WTC11 (cell line): Measurements from ENCODE around the gene SPIRE1. TPM values are rescaled to one million over a fixed set of nuclear protein-coding genes. Genes with fewer than 3 reads are reported as not detected.

ENCODE experiments used
- ATAC-seq: fragments of 200-7000 bp; cut with Tn5 transposase; 2 replicates; pipeline ENCODE4 v1.10.0; 2021; ENCODE audit warnings: mild to moderate bottlenecking, moderate library complexity
- CTCF ChIA-PET: fragments of 300-600 bp; sonication (Branson Sonifier 250); formaldehyde crosslinking; loops from one replicate; lab custom pipeline; 2021; ENCODE audit warnings: antibody characterized with exemption; lab: Charles Lee
- POLR2A ChIA-PET: fragments of 350-600 bp; sonication (Branson Sonifier 250); formaldehyde crosslinking; loops from one replicate; lab custom pipeline; 2021; ENCODE audit warnings: antibody characterized with exemption; lab: Charles Lee
- DNase-seq: peaks from one replicate; pipeline ENCODE4 v3.0.0; 2021; ENCODE audit warnings: low spot score
- H3K27ac Mint-ChIP-seq: 2 replicates; pipeline ENCODE4 v1.8.0; 2021; ENCODE audit warnings: mixed read lengths
- H3K27me3 Mint-ChIP-seq: 2 replicates; pipeline ENCODE4 v1.8.0; 2021; ENCODE audit warnings: low read depth, mild to moderate bottlenecking, moderate library complexity, mixed read lengths
- H3K36me3 Mint-ChIP-seq: 2 replicates; pipeline ENCODE4 v1.8.0; 2021; ENCODE audit warnings: mixed read lengths
- H3K4me1 Mint-ChIP-seq: 2 replicates; pipeline ENCODE4 v1.8.0; 2022; ENCODE audit warnings: mixed read lengths
- H3K4me3 Mint-ChIP-seq: 2 replicates; pipeline ENCODE4 v1.8.0; 2021; ENCODE audit warnings: mild to moderate bottlenecking, moderate library complexity, mixed read lengths
- H3K9me3 Mint-ChIP-seq: 2 replicates; pipeline ENCODE4 v1.8.0; 2021; ENCODE audit warnings: mixed read lengths
- ATF6 ChIP-seq: sonication (generic); formaldehyde crosslinking; IDR thresholded peaks from 2 replicates; pipeline ENCODE4 v1.8.1; 2023; ENCODE audit warnings: mild to moderate bottlenecking, missing genetic modification reagents
- EMX1 ChIP-seq: fragments of 250-450 bp; sonication (Bioruptor Pico); IDR thresholded peaks from 2 replicates; pipeline ENCODE4 v1.8.0; 2021; ENCODE audit warnings: mild to moderate bottlenecking
- ETV6 ChIP-seq: sonication (generic); formaldehyde crosslinking; IDR thresholded peaks from 2 replicates; pipeline ENCODE4 v1.8.1; 2022; ENCODE audit warnings: mild to moderate bottlenecking, missing genetic modification reagents
- FOXP1 ChIP-seq: sonication (generic); formaldehyde crosslinking; IDR thresholded peaks from 2 replicates; pipeline ENCODE4 v1.8.0; 2022; ENCODE audit warnings: missing genetic modification reagents, mild to moderate bottlenecking, moderate library complexity, borderline replicate concordance
- HMGA2 ChIP-seq: fragments of 250-450 bp; sonication (Bioruptor Pico); IDR thresholded peaks from 2 replicates; pipeline ENCODE4 v1.4.0; 2021; ENCODE audit warnings: mild to moderate bottlenecking, moderate library complexity
- MXD4 ChIP-seq: fragments of 250-450 bp; sonication (Bioruptor Pico); IDR thresholded peaks from 2 replicates; pipeline ENCODE4 v1.8.0; 2021; ENCODE audit warnings: mild to moderate bottlenecking, moderate library complexity, borderline replicate concordance
- NFE2L1 ChIP-seq: sonication (generic); formaldehyde crosslinking; IDR thresholded peaks from 2 replicates; pipeline ENCODE4 v1.8.1; 2023; ENCODE audit warnings: missing genetic modification reagents
- SMAD3 ChIP-seq: sonication (generic); formaldehyde crosslinking; IDR thresholded peaks from 2 replicates; pipeline ENCODE4 v1.8.0; 2022; ENCODE audit warnings: missing genetic modification reagents, mild to moderate bottlenecking, borderline replicate concordance
- SP1 ChIP-seq: sonication (generic); formaldehyde crosslinking; conservative IDR thresholded peaks from 2 replicates; pipeline ENCODE4 v1.8.1; 2022; ENCODE audit warnings: missing genetic modification reagents
- TCF7 ChIP-seq: sonication (generic); formaldehyde crosslinking; IDR thresholded peaks from 2 replicates; pipeline ENCODE4 v1.8.0; 2022; ENCODE audit warnings: mild to moderate bottlenecking, low read depth, missing genetic modification reagents, moderate library complexity
- ZNF317 ChIP-seq: sonication (generic); formaldehyde crosslinking; IDR thresholded peaks from 2 replicates; pipeline ENCODE4 v1.8.1; 2023; ENCODE audit warnings: low read depth, mild to moderate bottlenecking, moderate library complexity, missing genetic modification reagents, borderline replicate concordance
- ZNF423 ChIP-seq: fragments of 250-450 bp; sonication (Bioruptor Pico); IDR thresholded peaks from 2 replicates; pipeline ENCODE4 v2.1.2; 2022; ENCODE audit warnings: mild to moderate bottlenecking, moderate library complexity
- total RNA-seq: library from RNA; stranded (reverse); gene quantifications from 3 replicates; pipeline ENCODE4 v1.2.3, GENCODE V29; 2021
- TF ChIP-seq, protein P1 (sequence below): sonication (generic); formaldehyde crosslinking; IDR thresholded peaks from 2 replicates; pipeline ENCODE4 v1.8.0; 2023; ENCODE audit warnings: missing genetic modification reagents, mild to moderate bottlenecking, borderline replicate concordance
- TF ChIP-seq, protein P2 (sequence below): sonication (generic); formaldehyde crosslinking; IDR thresholded peaks from 2 replicates; pipeline ENCODE4 v1.8.1; 2022; ENCODE audit warnings: missing genetic modification reagents, borderline replicate concordance
- TF ChIP-seq, protein P3 (sequence below): sonication (generic); formaldehyde crosslinking; IDR thresholded peaks from 2 replicates; pipeline ENCODE4 v1.8.1; 2023; ENCODE audit warnings: mild to moderate bottlenecking, missing genetic modification reagents, moderate library complexity
- TF ChIP-seq, protein P4 (sequence below): fragments of 250-450 bp; sonication (Bioruptor Pico); IDR thresholded peaks from 2 replicates; pipeline ENCODE4 v2.1.2; 2022; ENCODE audit warnings: mild to moderate bottlenecking, moderate library complexity
- TF ChIP-seq, protein P5 (sequence below): fragments of 250-450 bp; sonication (Bioruptor Pico); IDR thresholded peaks from 2 replicates; pipeline ENCODE4 v1.9.0; 2021; ENCODE audit warnings: mild to moderate bottlenecking

SPIRE1 gene
- total RNA-seq, 1 experiment from 2014 or later, result 19.3 TPM

DNA sequence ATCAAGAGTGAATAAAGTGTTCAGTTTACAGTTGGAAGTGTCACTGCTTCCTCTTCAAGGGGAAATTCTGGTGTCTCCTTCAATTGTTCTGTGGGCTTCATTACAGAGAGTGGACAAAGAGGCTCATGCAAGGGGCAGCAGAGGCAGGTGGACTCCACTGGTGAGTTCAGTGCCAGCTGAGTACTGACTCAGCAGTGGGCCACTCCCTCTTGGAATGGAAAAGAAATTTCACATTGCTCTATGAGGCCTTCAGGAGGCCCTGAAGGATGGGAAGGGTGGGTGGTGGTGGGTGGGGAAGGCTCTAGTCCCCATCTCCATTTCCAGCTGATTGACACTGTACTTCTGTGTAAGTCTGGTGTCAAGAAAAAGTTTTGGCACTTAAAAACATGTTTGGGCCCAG, 183.8 kb downstream of the SPIRE1 start (continued):
- TF ChIP-seq, protein P1, sequence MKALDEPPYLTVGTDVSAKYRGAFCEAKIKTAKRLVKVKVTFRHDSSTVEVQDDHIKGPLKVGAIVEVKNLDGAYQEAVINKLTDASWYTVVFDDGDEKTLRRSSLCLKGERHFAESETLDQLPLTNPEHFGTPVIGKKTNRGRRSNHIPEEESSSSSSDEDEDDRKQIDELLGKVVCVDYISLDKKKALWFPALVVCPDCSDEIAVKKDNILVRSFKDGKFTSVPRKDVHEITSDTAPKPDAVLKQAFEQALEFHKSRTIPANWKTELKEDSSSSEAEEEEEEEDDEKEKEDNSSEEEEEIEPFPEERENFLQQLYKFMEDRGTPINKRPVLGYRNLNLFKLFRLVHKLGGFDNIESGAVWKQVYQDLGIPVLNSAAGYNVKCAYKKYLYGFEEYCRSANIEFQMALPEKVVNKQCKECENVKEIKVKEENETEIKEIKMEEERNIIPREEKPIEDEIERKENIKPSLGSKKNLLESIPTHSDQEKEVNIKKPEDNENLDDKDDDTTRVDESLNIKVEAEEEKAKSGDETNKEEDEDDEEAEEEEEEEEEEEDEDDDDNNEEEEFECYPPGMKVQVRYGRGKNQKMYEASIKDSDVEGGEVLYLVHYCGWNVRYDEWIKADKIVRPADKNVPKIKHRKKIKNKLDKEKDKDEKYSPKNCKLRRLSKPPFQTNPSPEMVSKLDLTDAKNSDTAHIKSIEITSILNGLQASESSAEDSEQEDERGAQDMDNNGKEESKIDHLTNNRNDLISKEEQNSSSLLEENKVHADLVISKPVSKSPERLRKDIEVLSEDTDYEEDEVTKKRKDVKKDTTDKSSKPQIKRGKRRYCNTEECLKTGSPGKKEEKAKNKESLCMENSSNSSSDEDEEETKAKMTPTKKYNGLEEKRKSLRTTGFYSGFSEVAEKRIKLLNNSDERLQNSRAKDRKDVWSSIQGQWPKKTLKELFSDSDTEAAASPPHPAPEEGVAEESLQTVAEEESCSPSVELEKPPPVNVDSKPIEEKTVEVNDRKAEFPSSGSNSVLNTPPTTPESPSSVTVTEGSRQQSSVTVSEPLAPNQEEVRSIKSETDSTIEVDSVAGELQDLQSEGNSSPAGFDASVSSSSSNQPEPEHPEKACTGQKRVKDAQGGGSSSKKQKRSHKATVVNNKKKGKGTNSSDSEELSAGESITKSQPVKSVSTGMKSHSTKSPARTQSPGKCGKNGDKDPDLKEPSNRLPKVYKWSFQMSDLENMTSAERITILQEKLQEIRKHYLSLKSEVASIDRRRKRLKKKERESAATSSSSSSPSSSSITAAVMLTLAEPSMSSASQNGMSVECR, result no peak
- TF ChIP-seq TCF7 (CRISPR knock-in tag), result no peak
- TF ChIP-seq NFE2L1 (CRISPR knock-in tag), result no peak
- TF ChIP-seq FOXP1, result no peak
- TF ChIP-seq, protein P2, sequence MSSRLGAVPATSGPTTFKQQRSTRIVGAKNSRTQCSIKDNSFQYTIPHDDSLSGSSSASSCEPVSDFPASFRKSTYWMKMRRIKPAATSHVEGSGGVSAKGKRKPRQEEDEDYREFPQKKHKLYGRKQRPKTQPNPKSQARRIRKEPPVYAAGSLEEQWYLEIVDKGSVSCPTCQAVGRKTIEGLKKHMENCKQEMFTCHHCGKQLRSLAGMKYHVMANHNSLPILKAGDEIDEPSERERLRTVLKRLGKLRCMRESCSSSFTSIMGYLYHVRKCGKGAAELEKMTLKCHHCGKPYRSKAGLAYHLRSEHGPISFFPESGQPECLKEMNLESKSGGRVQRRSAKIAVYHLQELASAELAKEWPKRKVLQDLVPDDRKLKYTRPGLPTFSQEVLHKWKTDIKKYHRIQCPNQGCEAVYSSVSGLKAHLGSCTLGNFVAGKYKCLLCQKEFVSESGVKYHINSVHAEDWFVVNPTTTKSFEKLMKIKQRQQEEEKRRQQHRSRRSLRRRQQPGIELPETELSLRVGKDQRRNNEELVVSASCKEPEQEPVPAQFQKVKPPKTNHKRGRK (CRISPR knock-in tag), result no peak
- TF ChIP-seq ATF6 (CRISPR knock-in tag), result no peak
- TF ChIP-seq SP1 (CRISPR knock-in tag), result no peak
- TF ChIP-seq ZNF423 (CRISPR knock-in tag), result no peak
- TF ChIP-seq MXD4, result no peak
- TF ChIP-seq, all 79 proteins: peak for 0

- Mint-ChIP-seq H3K27me3 (no peaks in the 10 kb centered on the region), H3K9me3 (no peaks in the 10 kb centered on the region)
- TF ChIP-seq SMAD3, result no peak
- TF ChIP-seq EMX1 (CRISPR knock-in tag), result no peak
- TF ChIP-seq, protein P1, result no peak
- no peak for TF ChIP-seq ZNF317 (CRISPR knock-in tag)
- TF ChIP-seq, protein P3, sequence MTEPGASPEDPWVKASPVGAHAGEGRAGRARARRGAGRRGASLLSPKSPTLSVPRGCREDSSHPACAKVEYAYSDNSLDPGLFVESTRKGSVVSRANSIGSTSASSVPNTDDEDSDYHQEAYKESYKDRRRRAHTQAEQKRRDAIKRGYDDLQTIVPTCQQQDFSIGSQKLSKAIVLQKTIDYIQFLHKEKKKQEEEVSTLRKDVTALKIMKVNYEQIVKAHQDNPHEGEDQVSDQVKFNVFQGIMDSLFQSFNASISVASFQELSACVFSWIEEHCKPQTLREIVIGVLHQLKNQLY (CRISPR knock-in tag), result no peak
- TF ChIP-seq, protein P4, sequence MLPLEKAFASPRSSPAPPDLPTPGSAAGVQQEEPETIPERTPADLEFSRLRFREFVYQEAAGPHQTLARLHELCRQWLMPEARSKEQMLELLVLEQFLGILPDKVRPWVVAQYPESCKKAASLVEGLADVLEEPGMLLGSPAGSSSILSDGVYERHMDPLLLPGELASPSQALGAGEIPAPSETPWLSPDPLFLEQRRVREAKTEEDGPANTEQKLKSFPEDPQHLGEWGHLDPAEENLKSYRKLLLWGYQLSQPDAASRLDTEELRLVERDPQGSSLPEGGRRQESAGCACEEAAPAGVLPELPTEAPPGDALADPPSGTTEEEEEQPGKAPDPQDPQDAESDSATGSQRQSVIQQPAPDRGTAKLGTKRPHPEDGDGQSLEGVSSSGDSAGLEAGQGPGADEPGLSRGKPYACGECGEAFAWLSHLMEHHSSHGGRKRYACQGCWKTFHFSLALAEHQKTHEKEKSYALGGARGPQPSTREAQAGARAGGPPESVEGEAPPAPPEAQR (CRISPR knock-in tag), result no peak
- no peak for TF ChIP-seq ETV6 (CRISPR knock-in tag)
- TF ChIP-seq, protein P5, sequence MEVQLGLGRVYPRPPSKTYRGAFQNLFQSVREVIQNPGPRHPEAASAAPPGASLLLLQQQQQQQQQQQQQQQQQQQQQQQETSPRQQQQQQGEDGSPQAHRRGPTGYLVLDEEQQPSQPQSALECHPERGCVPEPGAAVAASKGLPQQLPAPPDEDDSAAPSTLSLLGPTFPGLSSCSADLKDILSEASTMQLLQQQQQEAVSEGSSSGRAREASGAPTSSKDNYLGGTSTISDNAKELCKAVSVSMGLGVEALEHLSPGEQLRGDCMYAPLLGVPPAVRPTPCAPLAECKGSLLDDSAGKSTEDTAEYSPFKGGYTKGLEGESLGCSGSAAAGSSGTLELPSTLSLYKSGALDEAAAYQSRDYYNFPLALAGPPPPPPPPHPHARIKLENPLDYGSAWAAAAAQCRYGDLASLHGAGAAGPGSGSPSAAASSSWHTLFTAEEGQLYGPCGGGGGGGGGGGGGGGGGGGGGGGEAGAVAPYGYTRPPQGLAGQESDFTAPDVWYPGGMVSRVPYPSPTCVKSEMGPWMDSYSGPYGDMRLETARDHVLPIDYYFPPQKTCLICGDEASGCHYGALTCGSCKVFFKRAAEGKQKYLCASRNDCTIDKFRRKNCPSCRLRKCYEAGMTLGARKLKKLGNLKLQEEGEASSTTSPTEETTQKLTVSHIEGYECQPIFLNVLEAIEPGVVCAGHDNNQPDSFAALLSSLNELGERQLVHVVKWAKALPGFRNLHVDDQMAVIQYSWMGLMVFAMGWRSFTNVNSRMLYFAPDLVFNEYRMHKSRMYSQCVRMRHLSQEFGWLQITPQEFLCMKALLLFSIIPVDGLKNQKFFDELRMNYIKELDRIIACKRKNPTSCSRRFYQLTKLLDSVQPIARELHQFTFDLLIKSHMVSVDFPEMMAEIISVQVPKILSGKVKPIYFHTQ, result no peak
- no peak for TF ChIP-seq HMGA2 (CRISPR knock-in tag)
These were observed 187.4 kb downstream of the SPIRE1 start for GRCh38 chr18:12470382-12471075.

More at GRCh38 chr18:12470382-12471075, 187.4 kb downstream of the SPIRE1 start:
- ChIA-PET CTCF (interaction anchor here (0.6 to 1.2 kb wide), 2 partner anchors 9 to 69 kb away, joined by 3 read pairs; no protein-coding TSS in a partner anchor), POLR2A (interaction anchor here (0.7 kb wide), 1 partner anchor 95 kb away, joined by 4 read pairs; no protein-coding TSS in a partner anchor)
- Mint-ChIP-seq H3K36me3 (no peaks in the 10 kb centered on the region), H3K4me1 (no peaks in the 10 kb centered on the region), H3K27ac (peak overlapping the region; percentile 59), H3K4me3 (no peak overlapping the region)
- ATAC-seq, result no peak
- no peak for DNase-seq
